ENCODE results near the gene ANK2. TPM values are rescaled to one million over a fixed set of nuclear protein-coding genes. Genes with fewer than 3 reads are reported as not detected.

ANK2 gene
- total RNA-seq, 1 donor from 2014 or later = 77.8 TPM

DNA sequence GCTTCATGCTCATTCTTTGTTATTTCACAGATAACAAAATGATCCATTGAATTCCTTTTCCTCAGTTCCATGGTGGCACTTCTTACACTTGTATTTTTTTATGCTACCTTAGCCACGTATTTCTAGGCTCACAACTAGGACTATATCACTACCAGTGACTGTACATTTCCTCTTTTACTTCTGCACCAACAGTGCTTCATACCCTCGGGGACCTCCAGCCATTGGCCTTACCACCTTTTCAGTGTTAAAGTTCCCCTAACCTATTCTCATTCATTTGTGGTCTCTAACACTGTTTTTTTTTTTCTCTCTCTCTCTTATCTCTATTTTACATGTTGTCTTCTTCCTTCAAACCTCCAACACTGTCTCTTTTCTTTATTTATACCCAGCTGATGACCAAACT lies 315.9 kb downstream of the ANK2 start:
- Histone ChIP-seq H3K4me1 (ENCODE audit: insufficient read depth, low read length) (peaks cover 4% of the 10 kb centered on the region), H3K36me3 (ENCODE audit: insufficient read depth, low read length) (no peaks in the 10 kb centered on the region), H4K20me1 (ENCODE audit: insufficient read depth, low read length) (no peaks in the 10 kb centered on the region), H3K4me2 (ENCODE audit: low read length) (no peak overlapping the region), H3K27me3 (ENCODE audit: insufficient read depth, low read length) (no peaks in the 10 kb centered on the region), H3K9ac (ENCODE audit: low read length) (no peak overlapping the region), H3K79me2 (ENCODE audit: insufficient read depth, low read length) (no peaks in the 10 kb centered on the region), H2AFZ (ENCODE audit: low read depth, low read length) (no peak overlapping the region), H3K9me3 (ENCODE audit: insufficient read depth, low read depth, low read length) (no peaks in the 10 kb centered on the region), H3K4me3 (ENCODE audit: insufficient read depth, low read depth, low read length) (no peak overlapping the region), H3K27ac (ENCODE audit: low read depth, low read length) (no peak overlapping the region)
- no peaks in the 10 kb centered on the region for H3K4me1 Mint-ChIP-seq (ENCODE audit: low read depth, unreplicated experiment)
- H3K9me3 Mint-ChIP-seq (ENCODE audit: unreplicated experiment) = no peaks in the 10 kb centered on the region
- H3K4me3 Mint-ChIP-seq (ENCODE audit: unreplicated experiment) = no peak overlapping the region
- H3K36me3 Mint-ChIP-seq (ENCODE audit: low read depth, unreplicated experiment) = peaks cover 24% of the 10 kb centered on the region
- FAIRE-seq (no peak), DNase-seq (ENCODE audit: low read depth) (no peak)
- H3K27ac Mint-ChIP-seq (ENCODE audit: unreplicated experiment) = no peak overlapping the region
- no peaks in the 10 kb centered on the region for H3K27me3 Mint-ChIP-seq (ENCODE audit: low read depth, unreplicated experiment)
- TF ChIP-seq, protein P1, sequence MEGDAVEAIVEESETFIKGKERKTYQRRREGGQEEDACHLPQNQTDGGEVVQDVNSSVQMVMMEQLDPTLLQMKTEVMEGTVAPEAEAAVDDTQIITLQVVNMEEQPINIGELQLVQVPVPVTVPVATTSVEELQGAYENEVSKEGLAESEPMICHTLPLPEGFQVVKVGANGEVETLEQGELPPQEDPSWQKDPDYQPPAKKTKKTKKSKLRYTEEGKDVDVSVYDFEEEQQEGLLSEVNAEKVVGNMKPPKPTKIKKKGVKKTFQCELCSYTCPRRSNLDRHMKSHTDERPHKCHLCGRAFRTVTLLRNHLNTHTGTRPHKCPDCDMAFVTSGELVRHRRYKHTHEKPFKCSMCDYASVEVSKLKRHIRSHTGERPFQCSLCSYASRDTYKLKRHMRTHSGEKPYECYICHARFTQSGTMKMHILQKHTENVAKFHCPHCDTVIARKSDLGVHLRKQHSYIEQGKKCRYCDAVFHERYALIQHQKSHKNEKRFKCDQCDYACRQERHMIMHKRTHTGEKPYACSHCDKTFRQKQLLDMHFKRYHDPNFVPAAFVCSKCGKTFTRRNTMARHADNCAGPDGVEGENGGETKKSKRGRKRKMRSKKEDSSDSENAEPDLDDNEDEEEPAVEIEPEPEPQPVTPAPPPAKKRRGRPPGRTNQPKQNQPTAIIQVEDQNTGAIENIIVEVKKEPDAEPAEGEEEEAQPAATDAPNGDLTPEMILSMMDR (IDR thresholded peaks at IDR 0.05; ENCODE audit: insufficient read depth, low read depth, low read length) = no peak
- TF ChIP-seq EZH2 (IDR thresholded peaks at IDR 0.05; ENCODE audit: insufficient read depth, low read length) = no peak

DNA sequence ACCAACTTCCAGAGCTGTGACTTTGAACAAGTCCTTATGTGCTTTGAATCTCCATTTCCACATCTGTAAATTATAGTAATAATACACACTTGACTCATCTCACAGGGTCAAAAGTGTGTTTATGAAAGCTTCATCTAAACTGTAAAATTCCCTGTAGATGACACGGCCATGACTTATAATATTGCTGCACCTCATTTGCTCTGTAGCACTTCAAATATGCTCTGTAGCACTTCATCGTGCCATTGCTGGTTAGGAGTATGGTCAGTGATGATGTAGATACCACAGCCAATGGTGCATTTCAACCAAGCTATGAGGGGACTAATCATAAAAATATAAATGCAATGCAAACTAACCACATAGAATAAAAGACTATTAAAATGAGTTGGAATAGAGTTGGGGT lies 318.6 kb downstream of the ANK2 start:
- Histone ChIP-seq H3K4me3 (ENCODE audit: insufficient read depth, low read depth, low read length) (no peak overlapping the region), H3K79me2 (ENCODE audit: insufficient read depth, low read length) (no peaks in the 10 kb centered on the region), H2AFZ (ENCODE audit: low read depth, low read length) (no peak overlapping the region), H3K36me3 (ENCODE audit: insufficient read depth, low read length) (no peaks in the 10 kb centered on the region), H3K27ac (ENCODE audit: low read depth, low read length) (no peak overlapping the region), H3K27me3 (ENCODE audit: insufficient read depth, low read length) (no peaks in the 10 kb centered on the region), H3K9me3 (ENCODE audit: insufficient read depth, low read depth, low read length) (no peaks in the 10 kb centered on the region), H4K20me1 (ENCODE audit: insufficient read depth, low read length) (no peaks in the 10 kb centered on the region), H3K4me2 (ENCODE audit: low read length) (peak overlapping the region; percentile 2), H3K4me1 (ENCODE audit: insufficient read depth, low read length) (peaks cover 4% of the 10 kb centered on the region), H3K9ac (ENCODE audit: low read length) (no peak overlapping the region)
- DNase-seq (ENCODE audit: low read depth) (peak; percentile 87), FAIRE-seq (no peak)
- Mint-ChIP-seq H3K4me1 (ENCODE audit: low read depth, unreplicated experiment) (no peaks in the 10 kb centered on the region), H3K9me3 (ENCODE audit: unreplicated experiment) (no peaks in the 10 kb centered on the region), H3K27me3 (ENCODE audit: low read depth, unreplicated experiment) (no peaks in the 10 kb centered on the region), H3K36me3 (ENCODE audit: low read depth, unreplicated experiment) (peaks cover 25% of the 10 kb centered on the region), H3K27ac (ENCODE audit: unreplicated experiment) (no peak overlapping the region), H3K4me3 (ENCODE audit: unreplicated experiment) (no peak overlapping the region)
- TF ChIP-seq, protein P1 (IDR thresholded peaks at IDR 0.05; ENCODE audit: insufficient read depth, low read depth, low read length) = no peak
- no peak for TF ChIP-seq EZH2 (IDR thresholded peaks at IDR 0.05; ENCODE audit: insufficient read depth, low read length)

DNA sequence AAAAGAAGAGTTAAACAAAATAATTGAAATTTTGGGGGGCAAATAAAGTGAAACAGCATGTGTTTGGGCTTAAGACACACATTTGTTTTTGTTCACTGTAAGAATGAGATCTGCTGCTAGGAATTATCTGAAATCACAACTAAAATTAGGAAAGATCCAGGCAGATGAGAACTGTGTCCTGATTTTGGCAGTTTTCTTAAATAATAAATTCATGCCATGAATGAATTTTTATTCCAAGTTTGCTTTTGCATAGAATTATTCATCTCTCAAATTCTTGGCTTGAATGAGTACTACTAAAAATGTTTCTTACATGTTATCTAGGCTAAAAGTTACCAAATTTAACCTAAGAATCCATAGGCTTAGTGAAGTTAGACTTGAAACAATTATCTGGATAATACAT lies 321.7 kb downstream of the ANK2 start:
- H3K36me3 ChIP-seq (ENCODE audit: insufficient read depth, low read length) = no peaks in the 10 kb centered on the region
- H3K9me3 ChIP-seq (ENCODE audit: insufficient read depth, low read depth, low read length) = no peaks in the 10 kb centered on the region
- no peak overlapping the region for H3K27ac ChIP-seq (ENCODE audit: low read depth, low read length)
- Mint-ChIP-seq H3K27me3 (ENCODE audit: low read depth, unreplicated experiment) (no peaks in the 10 kb centered on the region), H3K4me1 (ENCODE audit: low read depth, unreplicated experiment) (no peaks in the 10 kb centered on the region), H3K27ac (ENCODE audit: unreplicated experiment) (no peak overlapping the region), H3K36me3 (ENCODE audit: low read depth, unreplicated experiment) (peaks cover 27% of the 10 kb centered on the region), H3K9me3 (ENCODE audit: unreplicated experiment) (no peaks in the 10 kb centered on the region), H3K4me3 (ENCODE audit: unreplicated experiment) (no peak overlapping the region)
- no peaks in the 10 kb centered on the region for H3K79me2 ChIP-seq (ENCODE audit: insufficient read depth, low read length)
- H3K4me3 ChIP-seq (ENCODE audit: insufficient read depth, low read depth, low read length) = no peak overlapping the region
- H3K9ac ChIP-seq (ENCODE audit: low read length) = no peak overlapping the region
- FAIRE-seq (no peak), DNase-seq (ENCODE audit: low read depth) (no peak)
- no peak overlapping the region for H2AFZ ChIP-seq (ENCODE audit: low read depth, low read length)
- no peaks in the 10 kb centered on the region for H3K27me3 ChIP-seq (ENCODE audit: insufficient read depth, low read length)
- TF ChIP-seq, protein P1 (IDR thresholded peaks at IDR 0.05; ENCODE audit: insufficient read depth, low read depth, low read length) = no peak
- TF ChIP-seq EZH2 (IDR thresholded peaks at IDR 0.05; ENCODE audit: insufficient read depth, low read length) = no peak
- H4K20me1 ChIP-seq (ENCODE audit: insufficient read depth, low read length) = no peaks in the 10 kb centered on the region
- H3K4me1 ChIP-seq (ENCODE audit: insufficient read depth, low read length) = peaks cover 4% of the 10 kb centered on the region
- H3K4me2 ChIP-seq (ENCODE audit: low read length) = no peak overlapping the region

Data from astrocyte (in vitro differentiated cells and primary cell).